ENCODE measurements around the gene NADSYN1.
A peak's percentile ranks its signal among the peaks of the same experiment; 100 is the strongest.

The NADSYN1 gene

GRCh38 chr11:71474141-71474770, 21.3 kb downstream of the NADSYN1 start:
- DNase-seq (ENCODE audit: low read depth) = no peak

- DNase-seq (ENCODE audit: low read depth) = no peak
Measured at GRCh38 chr11:71474771-71475483, 21.9 kb downstream of the NADSYN1 start.

DNA sequence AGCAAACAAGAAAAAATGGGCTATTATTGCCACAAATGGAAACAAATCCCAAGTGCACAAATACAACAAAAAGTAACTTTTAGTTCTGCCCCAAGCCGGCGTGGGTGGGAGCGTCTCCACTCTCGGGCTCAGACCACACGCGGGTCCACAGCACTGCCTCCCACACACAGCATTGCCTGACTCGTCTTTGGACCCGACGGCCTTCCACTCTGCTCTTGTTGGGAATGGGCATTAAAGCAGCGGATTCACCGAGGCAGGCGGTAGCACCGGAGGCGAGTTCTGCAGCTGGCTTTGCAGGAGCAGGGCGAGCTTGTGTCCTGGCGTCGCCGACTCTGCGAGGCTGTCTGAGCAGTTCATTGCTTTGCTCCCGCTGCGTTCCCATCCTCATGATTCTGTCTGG, 23.0 kb downstream of the NADSYN1 start:
- DNase-seq (ENCODE audit: low read depth) = no peak

DNA sequence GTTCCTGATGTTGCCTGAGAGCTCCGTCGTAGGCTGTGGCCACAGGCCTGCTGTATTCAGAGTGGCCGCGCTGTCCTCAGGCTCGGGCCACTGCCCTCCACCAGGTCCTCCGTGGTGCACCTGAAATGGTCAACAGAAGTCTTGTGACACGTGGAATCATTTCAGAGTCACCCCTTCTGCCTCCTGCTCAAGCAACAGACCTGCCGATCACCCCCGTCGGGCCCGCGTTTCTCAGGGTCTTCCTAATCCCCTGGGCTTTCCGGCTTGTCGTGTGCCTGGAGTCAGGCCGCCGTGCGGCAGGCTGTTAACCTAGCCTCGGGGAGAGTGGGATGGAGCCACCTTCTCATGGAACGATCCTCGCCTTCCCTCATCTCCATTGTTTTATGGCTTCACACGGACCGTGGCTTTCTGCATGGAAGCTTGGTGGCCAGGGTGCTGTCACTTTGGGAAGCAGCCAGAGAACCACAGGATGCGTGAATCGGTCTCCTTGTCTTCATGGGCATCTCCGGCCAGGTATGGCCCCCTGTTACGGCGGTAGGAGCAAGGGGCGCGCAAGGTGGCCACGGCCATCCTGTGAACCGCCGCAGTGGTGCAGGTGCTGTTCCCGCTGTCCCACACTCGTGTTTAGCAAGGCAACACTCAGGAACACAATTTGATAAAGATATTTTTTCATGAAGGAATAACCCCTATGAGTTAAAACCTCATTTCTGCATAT, 24.1 kb downstream of the NADSYN1 start:
- DNase-seq (ENCODE audit: low read depth) = no peak

- no peak for DNase-seq (ENCODE audit: low read depth)
Measured at GRCh38 chr11:71477641-71478527, 24.9 kb downstream of the NADSYN1 start.

DNA sequence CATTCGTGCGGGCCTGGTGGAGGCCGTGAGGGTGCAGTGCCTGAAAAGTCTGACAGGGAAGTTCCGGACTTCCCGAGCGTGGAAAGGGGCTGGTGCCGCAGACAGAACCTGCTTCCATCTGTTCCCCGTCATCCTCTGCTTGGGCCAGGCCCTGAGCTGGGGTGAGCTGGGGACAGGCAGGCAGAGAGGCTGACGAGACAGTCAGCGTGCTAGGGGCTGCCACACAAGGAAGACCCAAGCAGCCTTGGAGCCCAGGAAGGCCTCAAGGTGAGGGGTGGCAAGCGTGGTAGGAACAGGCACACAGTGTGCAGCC, 25.5 kb downstream of the NADSYN1 start:
- DNase-seq (ENCODE audit: low read depth) = no peak

DNA sequence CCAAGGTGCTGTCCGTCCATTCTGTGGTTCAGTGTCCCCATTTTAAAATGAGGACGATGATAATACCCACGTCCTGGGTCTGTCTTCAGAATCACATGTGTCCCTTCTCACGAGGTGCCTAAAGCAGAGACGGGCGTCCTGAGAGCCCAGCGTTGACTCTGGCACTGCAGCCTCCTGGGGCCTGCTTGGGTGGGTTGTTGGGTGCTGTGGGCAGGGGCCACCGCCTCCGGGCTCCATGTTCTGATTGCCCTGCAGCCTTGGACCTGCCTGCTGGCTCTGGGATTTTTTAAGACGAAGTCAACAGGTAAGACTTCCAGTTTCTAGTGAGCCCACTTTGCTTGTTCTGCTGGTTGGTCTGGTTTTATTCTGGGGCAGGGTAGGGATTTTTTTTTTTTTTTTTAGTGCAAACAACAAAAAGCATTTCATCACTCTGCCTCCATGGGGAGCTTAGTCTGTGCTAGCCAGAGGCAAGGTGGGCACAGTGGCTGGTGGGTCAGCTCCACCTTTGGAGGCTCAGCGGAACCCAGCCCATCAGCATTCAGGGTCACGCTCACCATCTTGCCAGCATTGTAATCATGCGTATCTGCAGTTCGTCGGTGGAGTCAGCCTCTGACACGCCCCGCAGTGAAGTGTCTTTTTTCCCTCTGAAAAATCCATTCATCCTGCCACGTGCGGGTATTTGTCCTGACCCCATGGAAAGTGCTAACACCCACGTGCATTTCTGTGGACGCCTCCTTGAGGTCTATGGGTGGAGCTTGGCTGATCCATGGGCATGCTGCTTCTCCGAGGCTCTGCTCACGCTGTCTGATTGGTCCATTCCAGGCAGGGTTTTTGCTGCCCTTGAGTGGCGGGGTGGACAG, 28.3 kb downstream of the NADSYN1 start:
- no peak for DNase-seq (ENCODE audit: low read depth)

- no peak for DNase-seq (ENCODE audit: low read depth)
Measured at GRCh38 chr11:71482216-71482615, 29.2 kb downstream of the NADSYN1 start.

GRCh38 chr11:71482746-71483364, 29.9 kb downstream of the NADSYN1 start:
- DNase-seq (ENCODE audit: low read depth) = no peak

DNA sequence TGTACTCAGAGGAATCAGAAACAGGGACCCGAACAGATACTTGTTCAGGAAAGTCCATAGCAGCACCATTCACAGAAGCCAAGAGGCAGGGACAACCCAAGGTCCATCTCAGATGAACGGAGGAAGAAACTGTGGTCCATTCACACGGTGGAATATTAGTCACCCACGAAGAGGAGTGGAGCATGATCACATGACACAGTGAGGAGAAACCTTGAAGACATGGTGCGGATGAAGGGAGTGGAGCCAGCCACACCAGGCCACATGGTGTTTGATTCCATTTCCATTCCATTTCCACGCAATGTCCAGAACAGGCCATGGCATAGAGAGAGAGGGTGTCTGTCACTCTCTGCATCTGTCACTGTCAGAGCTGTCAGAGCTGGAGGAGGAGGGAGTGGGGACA, 30.7 kb downstream of the NADSYN1 start:
- DNase-seq (ENCODE audit: low read depth) = no peak

GRCh38 chr11:71484248-71485062, 31.5 kb downstream of the NADSYN1 start:
- DNase-seq (ENCODE audit: low read depth) = no peak

DNA sequence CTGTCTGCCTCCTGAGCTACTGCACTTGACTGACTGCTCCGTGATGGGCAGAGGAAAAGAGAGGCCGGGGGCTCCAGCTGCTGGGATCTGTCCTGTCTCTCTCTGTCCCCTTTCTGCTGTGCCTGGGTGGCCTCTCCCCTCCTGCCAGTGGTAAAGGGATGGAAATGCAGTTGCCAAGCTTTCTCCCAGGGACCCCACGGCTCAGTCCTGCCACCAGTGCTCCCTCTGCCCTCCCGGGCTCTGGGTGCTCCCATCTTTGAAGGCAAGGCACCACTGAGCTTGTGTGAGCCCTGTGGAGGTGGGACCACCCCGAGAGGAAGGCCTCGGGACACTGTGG, 32.0 kb downstream of the NADSYN1 start:
- DNase-seq (ENCODE audit: low read depth) = no peak

GRCh38 chr11:71485466-71485865, 32.5 kb downstream of the NADSYN1 start:
- no peak for DNase-seq (ENCODE audit: low read depth)

- DNase-seq (ENCODE audit: low read depth) = no peak
Measured at GRCh38 chr11:71486320-71486719, 33.3 kb downstream of the NADSYN1 start.

GRCh38 chr11:71488681-71489270, 35.8 kb downstream of the NADSYN1 start:
- DNase-seq (ENCODE audit: low read depth) = no peak

GRCh38 chr11:71489311-71490043, 36.5 kb downstream of the NADSYN1 start:
- DNase-seq (ENCODE audit: low read depth) = peak; percentile 35

DNA sequence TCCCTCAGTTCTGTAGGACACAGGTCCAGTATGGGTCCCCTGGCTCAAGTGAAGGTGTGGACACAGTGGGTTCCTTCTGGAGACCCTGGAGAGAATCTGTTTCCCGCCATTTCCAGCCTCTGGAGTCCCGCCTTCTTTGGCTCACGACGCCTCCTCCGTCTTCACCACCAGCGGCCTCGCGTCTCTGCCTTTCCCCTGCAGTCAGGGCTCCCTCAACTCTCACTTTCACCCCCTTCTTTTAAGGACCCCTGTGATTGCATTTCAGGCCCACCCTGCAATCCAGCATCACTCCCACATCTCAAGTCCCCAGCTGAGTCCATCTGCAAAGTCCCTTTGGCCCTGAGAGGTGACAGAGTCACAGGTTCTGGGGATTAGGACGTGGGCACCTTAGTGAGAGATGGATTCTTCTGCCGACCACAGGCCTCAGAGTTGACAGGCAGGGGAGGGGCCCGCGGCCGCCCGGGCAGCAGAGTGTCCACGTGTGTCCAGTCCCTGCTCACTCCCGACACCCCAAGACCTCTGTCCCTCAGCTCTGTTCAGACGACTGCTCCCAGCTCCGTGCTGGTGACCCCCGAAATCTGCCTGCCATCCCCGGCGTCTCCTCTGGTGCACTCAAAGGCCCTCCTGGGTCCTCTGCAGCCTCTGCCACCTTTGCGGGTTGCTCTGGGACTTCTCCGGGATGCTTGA, 37.2 kb downstream of the NADSYN1 start:
- no peak for DNase-seq (ENCODE audit: low read depth)

DNA sequence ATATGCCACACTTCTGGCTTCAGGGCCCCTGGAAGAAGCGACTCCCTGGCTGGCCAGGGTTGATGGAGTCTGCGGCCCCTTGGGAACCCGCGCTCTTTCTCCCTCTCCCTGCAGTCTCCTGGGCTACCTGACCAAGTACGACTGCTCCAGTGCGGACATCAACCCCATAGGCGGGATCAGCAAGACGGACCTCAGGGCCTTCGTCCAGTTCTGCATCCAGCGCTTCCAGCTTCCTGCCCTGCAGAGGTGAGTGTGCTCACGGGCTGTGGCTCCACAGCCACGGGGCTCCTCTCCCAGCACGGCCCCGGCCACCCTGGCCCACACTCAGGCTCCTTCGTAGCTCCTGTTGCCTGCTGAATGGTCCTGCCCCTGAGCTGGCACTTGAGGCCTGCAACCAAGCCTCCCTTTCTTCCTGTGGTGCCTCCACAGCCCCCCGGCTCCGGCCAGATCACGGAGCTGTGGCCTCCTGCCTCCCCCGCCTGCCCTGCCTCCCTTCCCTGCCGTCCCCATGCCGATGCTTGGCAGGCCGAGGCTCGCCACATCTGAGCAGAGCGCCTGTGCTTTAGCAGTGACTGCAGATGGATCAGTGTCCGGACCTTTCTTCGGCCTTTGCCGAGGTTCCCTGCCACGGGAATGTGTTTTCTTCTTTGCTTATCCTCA, 37.9 kb downstream of the NADSYN1 start:
- DNase-seq (ENCODE audit: low read depth) = no peak

Measured in stimulated activated CD8-positive, alpha-beta memory T cell treated with anti-CD3 and anti-CD28 coated beads, Interleukin-4, amount 100 ng/mL, for 24 hours (primary cell).